Osteoblast (primary cell): ENCODE results near the gene RCOR1. TPM values are rescaled to one million over a fixed set of nuclear protein-coding genes. Genes with fewer than 3 reads are reported as not detected.
A peak's percentile ranks its signal among the peaks of the same experiment; 100 is the strongest.

Experiments
- DNase-seq: peaks from one replicate; pipeline ENCODE4 v3.0.0; 2011; ENCODE audit warnings: low spot score, mixed read lengths; ENCODE audit not compliant: insufficient read length; ENCODE audit errors: missing footprints
- H2AFZ ChIP-seq: 2 replicates; pipeline ENCODE4 v1.6.0; 2011; ENCODE audit warnings: mild to moderate bottlenecking, low read length
- H3K27ac ChIP-seq: 2 replicates; pipeline ENCODE4 v1.5.1; 2011; ENCODE audit warnings: mild to moderate bottlenecking, low read depth, low read length, moderate library complexity
- H3K27me3 ChIP-seq: 2 replicates; pipeline ENCODE4 v1.6.0; 2012; ENCODE audit warnings: mild to moderate bottlenecking, control low read depth, inconsistent platforms, low read length, moderate library complexity; ENCODE audit not compliant: insufficient read depth
- H3K36me3 ChIP-seq: 2 replicates; pipeline ENCODE4 v1.5.1; 2011; ENCODE audit warnings: mild to moderate bottlenecking, low read length, control low read depth, moderate library complexity; ENCODE audit not compliant: insufficient read depth
- H3K4me1 ChIP-seq: 2 replicates; pipeline ENCODE4 v1.5.1; 2011; ENCODE audit warnings: mild to moderate bottlenecking, low read length, control low read depth, moderate library complexity; ENCODE audit not compliant: insufficient read depth
- H3K4me2 ChIP-seq: 2 replicates; pipeline ENCODE4 v1.6.0; 2011; ENCODE audit warnings: mild to moderate bottlenecking, low read length; ENCODE audit not compliant: insufficient read depth
- H3K4me3 ChIP-seq: fragments of 200-600 bp; sonication (generic); 3 replicates; pipeline ENCODE4 v1.5.1; 2012; ENCODE audit warnings: mild to moderate bottlenecking, low read length, inconsistent platforms; ENCODE audit not compliant: insufficient read depth
- H3K79me2 ChIP-seq: 2 replicates; pipeline ENCODE4 v1.6.0; 2012; ENCODE audit warnings: mild to moderate bottlenecking, low read length, control low read depth, inconsistent platforms; ENCODE audit not compliant: insufficient read depth
- H3K9me3 ChIP-seq: 2 replicates; pipeline ENCODE4 v1.5.1; 2011; ENCODE audit warnings: low read depth, low read length, control low read depth
- H4K20me1 ChIP-seq: 2 replicates; pipeline ENCODE4 v1.6.0; 2012; ENCODE audit warnings: mild to moderate bottlenecking, low read length, control low read depth; ENCODE audit not compliant: insufficient read depth
- CTCF ChIP-seq: IDR thresholded peaks from 2 replicates; pipeline ENCODE4 v1.5.1; 2011; ENCODE audit warnings: mild to moderate bottlenecking, low read depth, low read length, moderate library complexity; ENCODE audit errors: extremely low read depth
- total RNA-seq: library from RNA; depleted of rRNA; stranded (reverse); fragments of >200 nt; gene quantifications from 2 replicates; pipeline ENCODE4 v1.2.3, GENCODE V29; 2012

Gene RCOR1
- total RNA-seq, 1 donor = 11.6 TPM

DNA sequence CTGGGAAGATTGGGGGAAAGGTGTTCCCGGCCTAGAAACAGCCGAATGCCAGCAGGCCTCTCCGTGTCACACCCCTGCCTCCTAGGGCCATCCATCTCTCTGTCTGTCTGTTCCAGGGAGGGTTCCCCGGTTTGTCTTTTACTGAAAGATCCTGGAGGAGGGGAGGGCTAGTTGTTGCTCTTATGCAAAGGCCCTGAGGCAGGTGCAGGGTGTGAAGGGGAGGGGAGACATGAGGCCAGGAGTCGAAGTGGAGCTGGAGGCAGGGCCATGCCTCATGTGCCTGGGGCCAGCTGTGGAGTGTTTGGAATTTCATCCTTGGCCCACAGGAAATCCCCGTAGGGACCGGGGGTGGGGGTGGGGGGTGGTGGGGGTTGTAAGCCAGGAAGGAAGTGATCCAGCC is 8.7 kb upstream of the RCOR1 start:
- Histone ChIP-seq H3K4me2 (no peak overlapping the region), H3K4me3 (no peak overlapping the region), H3K4me1 (peaks cover 16% of the 10 kb centered on the region), H3K9me3 (no peaks in the 10 kb centered on the region), H3K27me3 (no peaks in the 10 kb centered on the region), H4K20me1 (no peaks in the 10 kb centered on the region), H2AFZ (no peak overlapping the region), H3K27ac (no peak overlapping the region), H3K79me2 (no peaks in the 10 kb centered on the region), H3K36me3 (no peaks in the 10 kb centered on the region)
- no peak for TF ChIP-seq CTCF
- DNase-seq = no peak

- no peak for TF ChIP-seq CTCF
- no peak for DNase-seq
- H3K27ac ChIP-seq = no peak overlapping the region
- H3K4me3 ChIP-seq = no peak overlapping the region
- no peaks in the 10 kb centered on the region for H3K36me3 ChIP-seq
- H3K27me3 ChIP-seq = no peaks in the 10 kb centered on the region
- H3K79me2 ChIP-seq = no peaks in the 10 kb centered on the region
- no peaks in the 10 kb centered on the region for H3K9me3 ChIP-seq
- no peak overlapping the region for H3K4me2 ChIP-seq
- H4K20me1 ChIP-seq = no peaks in the 10 kb centered on the region
- H2AFZ ChIP-seq = no peak overlapping the region
- H3K4me1 ChIP-seq = peaks cover 9% of the 10 kb centered on the region
Observed at GRCh38 chr14:102584871-102585869, 7.3 kb upstream of the RCOR1 start.

DNA sequence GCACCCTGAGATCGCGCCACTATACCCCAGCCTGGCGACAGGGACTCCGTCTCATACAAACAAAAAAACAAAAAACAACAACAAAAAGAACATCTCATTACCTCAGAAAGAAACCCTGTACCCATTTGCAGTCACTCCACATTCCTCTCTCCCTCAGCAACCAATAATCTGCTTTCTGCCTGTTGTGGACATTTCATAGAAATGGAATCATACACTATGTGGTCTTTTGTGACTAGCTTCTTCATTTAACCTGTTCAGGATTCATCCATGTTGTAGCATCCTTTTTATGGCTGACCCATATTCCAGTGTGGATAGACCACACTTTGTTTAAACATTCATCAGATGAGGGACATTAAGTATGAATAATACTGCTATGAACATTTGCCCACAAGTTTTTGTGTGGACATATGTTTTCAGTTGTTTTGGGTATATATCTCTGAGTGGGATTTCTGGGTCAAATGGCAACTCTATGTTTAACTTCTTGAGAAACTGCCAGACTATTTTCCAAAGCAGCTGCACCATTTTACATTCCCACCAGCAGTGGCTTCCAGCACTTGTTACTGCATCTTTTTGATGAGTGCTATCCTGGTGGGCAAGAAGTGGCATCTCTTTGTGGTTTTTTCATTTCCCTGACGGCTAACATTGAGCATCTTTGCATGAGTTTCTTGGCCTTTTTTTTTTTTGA is 5.9 kb upstream of the RCOR1 start:
- H2AFZ ChIP-seq = no peak overlapping the region
- H3K4me2 ChIP-seq = no peak overlapping the region
- H3K4me3 ChIP-seq = no peak overlapping the region
- peaks cover 12% of the 10 kb centered on the region for H3K4me1 ChIP-seq
- no peaks in the 10 kb centered on the region for H4K20me1 ChIP-seq
- no peaks in the 10 kb centered on the region for H3K9me3 ChIP-seq
- no peaks in the 10 kb centered on the region for H3K79me2 ChIP-seq
- H3K27me3 ChIP-seq = no peaks in the 10 kb centered on the region
- TF ChIP-seq CTCF = no peak
- no peak overlapping the region for H3K27ac ChIP-seq
- H3K36me3 ChIP-seq = no peaks in the 10 kb centered on the region
- peak; percentile 52 for DNase-seq

DNA sequence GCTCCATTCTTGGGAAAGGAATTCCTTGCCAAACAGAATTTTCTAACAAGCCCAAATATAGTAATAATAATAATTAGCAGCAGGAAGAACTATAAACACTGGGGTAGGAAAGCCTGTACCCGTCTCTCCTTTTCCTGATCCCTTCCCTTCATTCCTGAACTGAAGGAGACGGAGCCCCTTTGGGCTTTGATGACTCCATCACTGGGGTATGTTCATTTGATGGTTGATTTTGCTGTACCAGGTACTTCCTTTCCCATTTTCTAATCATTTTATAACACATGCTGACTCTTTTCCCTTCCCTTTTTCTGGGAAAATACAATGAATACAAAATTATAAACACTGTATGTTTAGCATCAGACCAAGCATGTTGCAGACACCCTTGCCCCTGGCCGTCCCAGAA is 3.6 kb upstream of the RCOR1 start:
- Histone ChIP-seq H3K4me2 (no peak overlapping the region), H4K20me1 (peaks cover 5% of the 10 kb centered on the region), H3K4me1 (peaks cover 14% of the 10 kb centered on the region), H3K27me3 (no peaks in the 10 kb centered on the region), H2AFZ (no peak overlapping the region), H3K79me2 (peaks cover 8% of the 10 kb centered on the region), H3K27ac (no peak overlapping the region), H3K4me3 (no peak overlapping the region), H3K9me3 (no peaks in the 10 kb centered on the region), H3K36me3 (no peaks in the 10 kb centered on the region)
- no peak for DNase-seq
- no peak for TF ChIP-seq CTCF
